ENCODE results near the gene MDN1.

Gene MDN1

DNA sequence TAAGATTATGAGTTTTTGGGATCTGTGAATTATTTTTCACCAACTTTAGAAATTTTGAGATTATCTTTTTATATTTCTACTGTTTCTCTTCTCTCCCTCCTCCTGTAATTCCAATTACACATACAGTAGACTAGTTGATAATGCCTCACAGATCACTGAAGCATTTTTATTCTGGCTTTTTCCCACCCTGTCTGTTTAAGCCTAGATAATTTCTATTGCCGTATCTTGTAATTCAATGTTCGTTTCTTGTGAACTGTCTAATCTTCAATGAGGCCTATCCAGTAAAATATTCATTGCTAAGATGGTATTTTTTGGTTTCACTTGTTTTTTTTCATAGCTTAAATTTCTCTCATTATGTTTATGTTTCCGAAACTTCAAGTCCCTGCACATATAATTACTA lies 12.0 kb downstream of the MDN1 start:
- Histone ChIP-seq H3K9me3 (ENCODE audit: control insufficient read depth, insufficient read depth, low read length) (no peaks in the 10 kb centered on the region), H3K4me1 (ENCODE audit: control insufficient read depth, insufficient read depth, low read length) (peaks cover 4% of the 10 kb centered on the region), H3K4me3 (ENCODE audit: low read depth, low read length) (no peak overlapping the region), H3K9ac (ENCODE audit: low read depth, low read length) (no peak overlapping the region), H3K36me3 (ENCODE audit: control insufficient read depth, insufficient read depth, low read length) (peaks cover 3% of the 10 kb centered on the region), H3K27me3 (ENCODE audit: control insufficient read depth, insufficient read depth, low read length) (no peaks in the 10 kb centered on the region)

DNA sequence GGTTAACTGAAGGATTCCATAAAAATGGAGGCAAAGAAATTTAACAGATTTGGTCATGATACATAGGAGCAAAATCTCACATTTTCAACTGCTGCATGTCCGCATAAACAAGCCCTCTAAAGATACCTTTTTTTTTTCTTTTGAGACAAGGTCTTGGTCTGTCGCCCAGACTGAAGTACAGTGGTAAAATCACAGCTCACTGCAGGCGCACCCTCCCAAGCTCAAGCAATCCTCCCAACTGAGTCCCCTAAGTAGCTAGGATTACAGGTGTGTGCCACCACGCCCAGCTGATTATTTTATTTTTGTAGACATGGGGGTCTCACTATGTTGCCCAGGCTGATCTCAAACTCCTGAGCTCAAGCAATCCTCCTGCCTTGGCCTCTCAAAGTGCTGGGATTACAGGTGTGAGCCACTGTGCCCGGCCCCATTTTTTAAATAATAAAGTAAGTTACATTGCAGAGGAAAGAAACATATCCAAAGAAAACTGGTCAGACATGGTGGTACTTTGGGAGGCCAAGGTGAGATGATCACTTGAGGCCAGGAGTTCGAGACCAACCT lies 13.7 kb downstream of the MDN1 start:
- Histone ChIP-seq H3K36me3 (ENCODE audit: control insufficient read depth, insufficient read depth, low read length) (peaks cover 3% of the 10 kb centered on the region), H3K9me3 (ENCODE audit: control insufficient read depth, insufficient read depth, low read length) (no peaks in the 10 kb centered on the region), H3K27me3 (ENCODE audit: control insufficient read depth, insufficient read depth, low read length) (no peaks in the 10 kb centered on the region), H3K4me3 (ENCODE audit: low read depth, low read length) (no peak overlapping the region), H3K4me1 (ENCODE audit: control insufficient read depth, insufficient read depth, low read length) (peaks cover 4% of the 10 kb centered on the region), H3K9ac (ENCODE audit: low read depth, low read length) (no peak overlapping the region)

- Histone ChIP-seq H3K9me3 (ENCODE audit: control insufficient read depth, insufficient read depth, low read length) (no peaks in the 10 kb centered on the region), H3K4me3 (ENCODE audit: low read depth, low read length) (no peak overlapping the region), H3K4me1 (ENCODE audit: control insufficient read depth, insufficient read depth, low read length) (peaks cover 7% of the 10 kb centered on the region), H3K27me3 (ENCODE audit: control insufficient read depth, insufficient read depth, low read length) (no peaks in the 10 kb centered on the region), H3K36me3 (ENCODE audit: control insufficient read depth, insufficient read depth, low read length) (peaks cover 3% of the 10 kb centered on the region), H3K9ac (ENCODE audit: low read depth, low read length) (no peak overlapping the region)
These were observed 16.3 kb downstream of the MDN1 start for GRCh38 chr6:89803271-89803670.

GRCh38 chr6:89799756-89800155 lies 19.8 kb downstream of the MDN1 start:
- Histone ChIP-seq H3K4me3 (ENCODE audit: low read depth, low read length) (no peak overlapping the region), H3K27me3 (ENCODE audit: control insufficient read depth, insufficient read depth, low read length) (no peaks in the 10 kb centered on the region), H3K9ac (ENCODE audit: low read depth, low read length) (no peak overlapping the region), H3K9me3 (ENCODE audit: control insufficient read depth, insufficient read depth, low read length) (no peaks in the 10 kb centered on the region), H3K4me1 (ENCODE audit: control insufficient read depth, insufficient read depth, low read length) (peaks cover 5% of the 10 kb centered on the region), H3K36me3 (ENCODE audit: control insufficient read depth, insufficient read depth, low read length) (no peaks in the 10 kb centered on the region)

DNA sequence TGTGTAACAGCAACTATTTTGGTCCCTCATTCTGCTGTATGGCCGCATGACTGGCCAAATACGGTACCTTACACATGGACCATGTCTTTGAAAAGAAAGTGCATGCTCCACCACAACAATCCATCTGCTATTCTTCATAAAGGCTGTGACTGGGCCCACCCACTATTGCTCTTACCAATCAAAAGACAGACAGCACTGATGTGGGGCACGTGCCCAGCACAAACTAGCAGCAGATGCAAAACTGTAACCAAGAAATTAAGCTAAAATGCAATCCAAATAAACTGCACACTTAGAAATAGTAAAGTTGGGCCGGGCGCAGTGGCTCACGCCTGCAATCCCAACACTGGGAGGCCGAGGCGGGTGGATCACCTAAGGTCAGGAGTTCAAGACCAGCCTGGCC lies 20.5 kb downstream of the MDN1 start:
- Histone ChIP-seq H3K9ac (ENCODE audit: low read depth, low read length) (no peak overlapping the region), H3K9me3 (ENCODE audit: control insufficient read depth, insufficient read depth, low read length) (no peaks in the 10 kb centered on the region), H3K36me3 (ENCODE audit: control insufficient read depth, insufficient read depth, low read length) (peaks cover 3% of the 10 kb centered on the region), H3K4me3 (ENCODE audit: low read depth, low read length) (no peak overlapping the region), H3K4me1 (ENCODE audit: control insufficient read depth, insufficient read depth, low read length) (peaks cover 5% of the 10 kb centered on the region), H3K27me3 (ENCODE audit: control insufficient read depth, insufficient read depth, low read length) (no peaks in the 10 kb centered on the region)

DNA sequence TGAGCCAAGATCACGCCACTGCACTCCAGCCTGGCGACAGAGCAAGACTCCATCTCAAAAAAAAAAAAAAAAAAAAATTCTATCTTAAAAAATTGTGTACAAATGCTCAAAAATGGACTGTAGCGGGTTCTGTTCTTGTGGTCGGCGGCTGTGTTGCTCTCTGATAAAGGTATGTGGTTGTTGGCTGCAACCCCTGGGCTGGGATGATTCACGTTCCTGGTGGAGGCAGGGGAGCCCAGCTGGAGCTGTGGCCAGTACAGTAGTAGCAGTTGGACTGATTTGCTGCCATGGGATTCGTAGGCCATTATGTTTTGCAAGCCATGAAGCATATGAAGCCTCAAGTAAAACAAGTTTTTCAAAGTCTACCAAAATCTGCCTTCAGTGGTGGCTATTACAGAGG lies 22.3 kb downstream of the MDN1 start:
- Histone ChIP-seq H3K4me1 (ENCODE audit: control insufficient read depth, insufficient read depth, low read length) (peaks cover 7% of the 10 kb centered on the region), H3K9ac (ENCODE audit: low read depth, low read length) (no peak overlapping the region), H3K4me3 (ENCODE audit: low read depth, low read length) (no peak overlapping the region), H3K36me3 (ENCODE audit: control insufficient read depth, insufficient read depth, low read length) (peaks cover 3% of the 10 kb centered on the region), H3K27me3 (ENCODE audit: control insufficient read depth, insufficient read depth, low read length) (no peaks in the 10 kb centered on the region), H3K9me3 (ENCODE audit: control insufficient read depth, insufficient read depth, low read length) (no peaks in the 10 kb centered on the region)

DNA sequence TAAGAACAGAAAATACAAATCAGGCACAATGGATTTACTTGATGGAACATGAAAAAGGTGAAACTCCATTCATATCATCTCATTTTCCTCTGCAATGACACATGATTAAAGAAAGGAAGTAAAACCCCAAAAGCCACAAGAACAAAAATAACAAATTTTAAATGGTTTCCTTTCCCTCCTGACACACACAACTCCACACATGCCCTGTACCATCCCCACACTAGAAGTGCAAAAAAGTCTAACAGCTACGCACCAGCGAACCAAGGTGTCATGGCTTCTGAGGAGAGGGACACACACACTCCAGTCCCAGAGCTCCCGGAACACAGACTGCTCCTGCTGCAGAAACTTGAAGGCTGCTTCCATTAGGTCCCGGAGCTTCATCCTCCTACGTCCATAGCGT lies 25.3 kb downstream of the MDN1 start:
- H3K4me1 ChIP-seq (ENCODE audit: control insufficient read depth, insufficient read depth, low read length) = peaks cover 3% of the 10 kb centered on the region
- H3K27me3 ChIP-seq (ENCODE audit: control insufficient read depth, insufficient read depth, low read length) = no peaks in the 10 kb centered on the region
- H3K9ac ChIP-seq (ENCODE audit: low read depth, low read length) = no peak overlapping the region
- H3K9me3 ChIP-seq (ENCODE audit: control insufficient read depth, insufficient read depth, low read length) = no peaks in the 10 kb centered on the region
- peaks cover 17% of the 10 kb centered on the region for H3K36me3 ChIP-seq (ENCODE audit: control insufficient read depth, insufficient read depth, low read length)
- no peak overlapping the region for H3K4me3 ChIP-seq (ENCODE audit: low read depth, low read length)

GRCh38 chr6:89793586-89793985 lies 26.0 kb downstream of the MDN1 start:
- Histone ChIP-seq H3K9ac (ENCODE audit: low read depth, low read length) (no peak overlapping the region), H3K36me3 (ENCODE audit: control insufficient read depth, insufficient read depth, low read length) (peaks cover 17% of the 10 kb centered on the region), H3K27me3 (ENCODE audit: control insufficient read depth, insufficient read depth, low read length) (no peaks in the 10 kb centered on the region), H3K9me3 (ENCODE audit: control insufficient read depth, insufficient read depth, low read length) (no peaks in the 10 kb centered on the region), H3K4me3 (ENCODE audit: low read depth, low read length) (no peak overlapping the region), H3K4me1 (ENCODE audit: control insufficient read depth, insufficient read depth, low read length) (peaks cover 3% of the 10 kb centered on the region)

GRCh38 chr6:89792881-89793280 lies 26.7 kb downstream of the MDN1 start:
- H3K4me3 ChIP-seq (ENCODE audit: low read depth, low read length) = no peak overlapping the region
- H3K36me3 ChIP-seq (ENCODE audit: control insufficient read depth, insufficient read depth, low read length) = peaks cover 17% of the 10 kb centered on the region

DNA sequence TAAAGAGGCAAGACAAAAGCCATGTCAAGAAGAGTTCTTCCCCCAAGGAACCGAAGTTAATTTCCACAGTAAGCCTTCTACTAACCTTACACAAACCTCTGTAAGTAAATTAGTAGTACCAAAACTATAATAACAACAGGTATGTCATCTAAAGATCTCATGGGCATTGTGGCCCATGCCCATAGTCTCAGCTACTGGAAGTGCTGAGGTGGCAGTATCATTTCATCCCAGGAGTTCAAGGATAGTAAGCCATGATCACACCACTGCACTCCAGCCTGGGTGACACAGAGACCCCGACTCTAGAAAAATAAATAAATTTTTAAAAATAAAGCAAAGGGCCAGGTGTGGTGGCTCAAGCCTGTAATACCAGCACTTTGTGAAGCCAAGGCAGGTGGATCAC lies 29.2 kb downstream of the MDN1 start:
- Histone ChIP-seq H3K4me1 (ENCODE audit: control insufficient read depth, insufficient read depth, low read length) (peaks cover 3% of the 10 kb centered on the region), H3K4me3 (ENCODE audit: low read depth, low read length) (no peak overlapping the region), H3K9ac (ENCODE audit: low read depth, low read length) (no peak overlapping the region), H3K9me3 (ENCODE audit: control insufficient read depth, insufficient read depth, low read length) (no peaks in the 10 kb centered on the region), H3K36me3 (ENCODE audit: control insufficient read depth, insufficient read depth, low read length) (peaks cover 29% of the 10 kb centered on the region), H3K27me3 (ENCODE audit: control insufficient read depth, insufficient read depth, low read length) (no peaks in the 10 kb centered on the region)

More at GRCh38 chr6:89792881-89793280, 26.7 kb downstream of the MDN1 start:
- Histone ChIP-seq H3K9ac (ENCODE audit: low read depth, low read length) (no peak overlapping the region), H3K9me3 (ENCODE audit: control insufficient read depth, insufficient read depth, low read length) (no peaks in the 10 kb centered on the region), H3K4me1 (ENCODE audit: control insufficient read depth, insufficient read depth, low read length) (peaks cover 3% of the 10 kb centered on the region), H3K27me3 (ENCODE audit: control insufficient read depth, insufficient read depth, low read length) (no peaks in the 10 kb centered on the region)

DNA sequence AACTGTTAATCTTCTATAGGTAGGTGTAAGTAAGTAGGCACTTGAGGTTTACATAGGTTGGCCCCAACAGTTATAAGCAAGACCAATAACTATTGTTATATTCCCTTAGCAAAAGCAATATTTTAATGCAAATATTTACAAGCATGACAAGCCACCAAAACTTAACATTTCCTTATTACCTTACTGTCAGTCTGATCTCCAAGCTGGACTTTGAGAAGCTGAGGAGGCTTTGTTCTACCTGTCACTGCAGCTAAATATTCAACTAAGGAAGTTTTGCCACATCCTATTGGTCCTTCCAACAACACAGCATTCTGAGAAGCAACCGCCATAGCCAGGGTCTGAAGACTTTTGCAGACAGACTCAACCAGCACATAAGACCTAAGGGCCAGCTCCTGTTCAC lies 29.6 kb downstream of the MDN1 start:
- peaks cover 31% of the 10 kb centered on the region for H3K36me3 ChIP-seq (ENCODE audit: control insufficient read depth, insufficient read depth, low read length)
- no peaks in the 10 kb centered on the region for H3K27me3 ChIP-seq (ENCODE audit: control insufficient read depth, insufficient read depth, low read length)
- peaks cover 3% of the 10 kb centered on the region for H3K4me1 ChIP-seq (ENCODE audit: control insufficient read depth, insufficient read depth, low read length)
- H3K9me3 ChIP-seq (ENCODE audit: control insufficient read depth, insufficient read depth, low read length) = no peaks in the 10 kb centered on the region
- no peak overlapping the region for H3K9ac ChIP-seq (ENCODE audit: low read depth, low read length)
- H3K4me3 ChIP-seq (ENCODE audit: low read depth, low read length) = no peak overlapping the region

GRCh38 chr6:89787660-89788328 lies 31.8 kb downstream of the MDN1 start:
- Histone ChIP-seq H3K4me3 (ENCODE audit: low read depth, low read length) (no peak overlapping the region), H3K9ac (ENCODE audit: low read depth, low read length) (no peak overlapping the region), H3K4me1 (ENCODE audit: control insufficient read depth, insufficient read depth, low read length) (no peaks in the 10 kb centered on the region), H3K9me3 (ENCODE audit: control insufficient read depth, insufficient read depth, low read length) (no peaks in the 10 kb centered on the region), H3K36me3 (ENCODE audit: control insufficient read depth, insufficient read depth, low read length) (peaks cover 43% of the 10 kb centered on the region), H3K27me3 (ENCODE audit: control insufficient read depth, insufficient read depth, low read length) (no peaks in the 10 kb centered on the region)
